ENCODE results near the gene MORN5.

GRCh38 chr9:122128969-122129343 lies 30.8 kb upstream of the MORN5 start:
- TF ChIP-seq CTCF (IDR thresholded peaks at IDR 0.05) (no peak), POLR2A (IDR thresholded peaks at IDR 0.05) (no peak)

Data from testis (tissue), 2 donors.